HL-60 (cell line): Measurements from ENCODE around the gene MPRIP.
"Not testable (repeated sequence)": the region's sequence is repeated elsewhere in the genome, so short reads cannot be mapped to it uniquely, and the experiment has no call there.

Experiments used
- DNase-seq, 2 experiments: peaks; one replicate each; pipeline ENCODE4 v3.0.0-alpha.2; 2010 to 2020; ENCODE audit warnings: low read depth in 1 of 2, low spot score in 1 of 2
- H3K27ac ChIP-seq: fragments of 250-450 bp; sonication (Bioruptor Pico); replicated peaks from 2 replicates; pipeline ENCODE4 v1.5.1; 2020; ENCODE audit warnings: mild to moderate bottlenecking, moderate library complexity
- H3K27me3 ChIP-seq: fragments of 250-450 bp; sonication (Bioruptor Pico); 2 replicates; pipeline ENCODE4 v1.5.1; 2021; ENCODE audit warnings: mild to moderate bottlenecking, moderate library complexity; ENCODE audit not compliant: insufficient read depth, poor library complexity, severe bottlenecking
- H3K4me3 ChIP-seq: replicated peaks from 2 replicates; pipeline ENCODE4 v1.5.1; 2011; ENCODE audit warnings: mild to moderate bottlenecking, control low read depth, low read length; ENCODE audit not compliant: insufficient read depth
- CTCF ChIP-seq: IDR thresholded peaks from one replicate; pipeline ENCODE4 v1.5.1; 2011; ENCODE audit warnings: low read length, control low read depth, inconsistent platforms; ENCODE audit not compliant: insufficient read depth
- GABPA ChIP-seq: IDR thresholded peaks from 2 replicates; pipeline ENCODE4 v1.6.1; 2012; ENCODE audit warnings: low read depth
- POLR2AphosphoS5 ChIP-seq: IDR thresholded peaks from 2 replicates; pipeline ENCODE4 v1.6.1; 2012; ENCODE audit warnings: low read depth
- SPI1 ChIP-seq: IDR thresholded peaks from 2 replicates; pipeline ENCODE4 v1.6.1; 2012; ENCODE audit warnings: low read depth, mild to moderate bottlenecking, borderline replicate concordance
- TF ChIP-seq, protein P1 (sequence below): IDR thresholded peaks from 2 replicates; pipeline ENCODE4 v1.6.1; 2012; ENCODE audit warnings: low read depth; ENCODE audit not compliant: insufficient replicate concordance

The MPRIP gene

GRCh38 chr17:17134051-17134956, 92.0 kb downstream of the MPRIP start:
- no peak for DNase-seq
- Histone ChIP-seq H3K27ac (no peak overlapping the region), H3K4me3 (no peak overlapping the region), H3K27me3 (no peaks in the 10 kb centered on the region)
- TF ChIP-seq GABPA (no peak), SPI1 (no peak), POLR2AphosphoS5 (no peak), CTCF (no peak)
- TF ChIP-seq, protein P1, sequence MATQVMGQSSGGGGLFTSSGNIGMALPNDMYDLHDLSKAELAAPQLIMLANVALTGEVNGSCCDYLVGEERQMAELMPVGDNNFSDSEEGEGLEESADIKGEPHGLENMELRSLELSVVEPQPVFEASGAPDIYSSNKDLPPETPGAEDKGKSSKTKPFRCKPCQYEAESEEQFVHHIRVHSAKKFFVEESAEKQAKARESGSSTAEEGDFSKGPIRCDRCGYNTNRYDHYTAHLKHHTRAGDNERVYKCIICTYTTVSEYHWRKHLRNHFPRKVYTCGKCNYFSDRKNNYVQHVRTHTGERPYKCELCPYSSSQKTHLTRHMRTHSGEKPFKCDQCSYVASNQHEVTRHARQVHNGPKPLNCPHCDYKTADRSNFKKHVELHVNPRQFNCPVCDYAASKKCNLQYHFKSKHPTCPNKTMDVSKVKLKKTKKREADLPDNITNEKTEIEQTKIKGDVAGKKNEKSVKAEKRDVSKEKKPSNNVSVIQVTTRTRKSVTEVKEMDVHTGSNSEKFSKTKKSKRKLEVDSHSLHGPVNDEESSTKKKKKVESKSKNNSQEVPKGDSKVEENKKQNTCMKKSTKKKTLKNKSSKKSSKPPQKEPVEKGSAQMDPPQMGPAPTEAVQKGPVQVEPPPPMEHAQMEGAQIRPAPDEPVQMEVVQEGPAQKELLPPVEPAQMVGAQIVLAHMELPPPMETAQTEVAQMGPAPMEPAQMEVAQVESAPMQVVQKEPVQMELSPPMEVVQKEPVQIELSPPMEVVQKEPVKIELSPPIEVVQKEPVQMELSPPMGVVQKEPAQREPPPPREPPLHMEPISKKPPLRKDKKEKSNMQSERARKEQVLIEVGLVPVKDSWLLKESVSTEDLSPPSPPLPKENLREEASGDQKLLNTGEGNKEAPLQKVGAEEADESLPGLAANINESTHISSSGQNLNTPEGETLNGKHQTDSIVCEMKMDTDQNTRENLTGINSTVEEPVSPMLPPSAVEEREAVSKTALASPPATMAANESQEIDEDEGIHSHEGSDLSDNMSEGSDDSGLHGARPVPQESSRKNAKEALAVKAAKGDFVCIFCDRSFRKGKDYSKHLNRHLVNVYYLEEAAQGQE: no peak

DNA sequence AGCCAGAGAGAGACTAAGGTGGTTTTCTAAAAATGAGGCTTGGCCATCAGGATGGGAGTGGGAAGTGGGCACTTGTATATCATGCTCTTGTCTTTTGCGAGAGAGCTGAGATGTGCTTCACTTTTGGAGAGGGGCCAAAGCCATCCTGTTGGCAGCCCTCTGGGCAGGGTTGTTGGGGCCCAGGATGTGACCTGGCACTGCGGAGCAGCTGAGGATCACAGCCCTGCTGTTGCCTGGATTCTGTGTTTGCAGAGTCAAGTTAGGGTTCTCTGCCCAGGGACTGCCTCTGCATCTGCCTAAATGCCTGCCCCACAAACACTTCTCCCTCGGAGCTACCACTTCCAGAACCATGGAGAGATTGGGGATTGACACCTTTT, 92.7 kb downstream of the MPRIP start:
- DNase-seq: no peak
- Histone ChIP-seq H3K27me3 (no peaks in the 10 kb centered on the region), H3K4me3 (no peak overlapping the region), H3K27ac (no peak overlapping the region)
- TF ChIP-seq POLR2AphosphoS5 (no peak), CTCF (no peak), SPI1 (no peak), GABPA (no peak)
- TF ChIP-seq, protein P1: no peak

GRCh38 chr17:17136221-17136620, 94.0 kb downstream of the MPRIP start:
- H3K27ac ChIP-seq, H3K27me3 ChIP-seq, DNase-seq, H3K4me3 ChIP-seq: not testable (repeated sequence)

DNA sequence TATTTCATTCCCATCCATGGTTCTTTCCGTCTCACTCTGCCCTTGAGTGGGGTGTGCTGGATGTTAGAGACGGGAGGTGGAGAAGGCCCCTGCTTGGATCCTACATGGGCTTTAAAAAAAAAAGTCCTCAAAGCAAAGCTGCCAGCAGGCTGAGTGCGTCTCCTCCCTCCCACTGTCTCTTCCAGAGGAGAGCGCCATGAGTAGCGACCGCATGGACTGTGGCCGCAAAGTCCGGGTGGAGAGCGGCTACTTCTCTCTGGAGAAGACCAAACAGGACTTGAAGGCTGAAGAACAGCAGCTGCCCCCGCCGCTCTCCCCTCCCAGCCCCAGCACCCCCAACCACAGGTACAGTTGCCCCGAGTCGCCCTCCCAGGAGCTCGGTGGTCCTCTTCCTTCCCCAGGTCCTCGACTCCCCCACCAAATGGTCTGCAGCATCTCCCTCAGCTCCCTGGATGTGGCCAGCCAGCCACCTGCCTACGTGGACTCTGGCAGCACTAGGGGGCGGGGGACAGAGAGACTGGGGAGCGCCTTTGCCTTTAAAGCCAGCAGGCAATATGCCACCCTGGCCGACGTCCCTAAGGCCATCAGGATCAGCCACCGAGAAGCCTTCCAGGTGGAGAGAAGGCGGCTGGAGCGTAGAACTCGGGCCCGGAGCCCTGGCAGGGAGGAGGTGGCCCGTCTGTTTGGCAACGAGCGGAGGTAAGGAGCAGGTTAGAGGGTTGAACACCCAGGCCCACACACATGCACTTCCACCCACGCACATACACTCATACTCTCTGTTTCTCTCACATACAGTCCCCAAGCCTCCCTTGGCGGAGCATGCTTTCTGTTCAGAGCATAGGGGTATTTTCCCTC, 95.7 kb downstream of the MPRIP start:
- no peaks in the 10 kb centered on the region for H3K27me3 ChIP-seq
- no peak overlapping the region for H3K27ac ChIP-seq
- DNase-seq: no peak
- H3K4me3 ChIP-seq: no peak overlapping the region
- no peak for TF ChIP-seq POLR2AphosphoS5
- TF ChIP-seq, protein P1: no peak
- TF ChIP-seq SPI1: no peak
- no peak for TF ChIP-seq GABPA
- no peak for TF ChIP-seq CTCF
